Measurements from ENCODE around the gene DIDO1.

- TF ChIP-seq POLR2AphosphoS5 (IDR thresholded peaks at IDR 0.05; ENCODE audit: low read depth, low read length) (no peak), REST (IDR thresholded peaks at IDR 0.05; ENCODE audit: insufficient read depth in 1 of 2, low read depth in 2 of 2, low read length in 2 of 2) (no peak)
Measured at GRCh38 chr20:62889871-62890270, 36.4 kb downstream of the DIDO1 start.
